Stimulated activated CD4-positive, alpha-beta T cell treated with anti-CD3 and anti-CD28 coated beads, Interleukin-1b, Interleukin-23, amount 100 ng/mL, for 24 hours (primary cell): ENCODE data around the gene NAA16.

Source experiments
- DNase-seq, 4 experiments: peaks; one replicate each; pipeline ENCODE4 v3.0.0-alpha.2; 2020; ENCODE audit warnings: low read depth in 4 of 4, low spot score in 1 of 4

Gene NAA16

DNA sequence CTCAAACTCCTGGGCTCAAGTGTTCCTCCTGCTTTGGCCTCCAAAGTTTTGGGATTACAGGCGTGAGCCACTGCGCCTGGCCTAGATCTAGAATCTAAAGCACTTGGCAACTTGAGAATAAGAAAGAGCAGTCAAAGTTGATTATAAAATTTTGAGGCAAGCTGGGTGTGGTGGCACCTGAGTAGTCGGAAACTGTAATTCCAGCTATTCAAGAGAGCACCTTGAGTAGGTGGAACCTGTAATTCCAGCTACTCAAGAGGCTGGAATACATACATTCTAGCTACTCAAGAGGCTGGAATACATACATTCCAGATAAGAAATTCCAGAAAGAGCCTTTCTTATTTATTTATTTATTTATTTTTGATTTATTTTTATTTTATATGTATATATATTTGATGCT is 8.3 kb upstream of the NAA16 start:
- no peak for DNase-seq

GRCh38 chr13:41304551-41304950 is 6.5 kb upstream of the NAA16 start:
- no peak for DNase-seq

GRCh38 chr13:41306271-41307145 is 4.6 kb upstream of the NAA16 start:
- DNase-seq = no peak

- no peak for DNase-seq
These were observed 3.0 kb upstream of the NAA16 start for GRCh38 chr13:41307884-41308640.

DNA sequence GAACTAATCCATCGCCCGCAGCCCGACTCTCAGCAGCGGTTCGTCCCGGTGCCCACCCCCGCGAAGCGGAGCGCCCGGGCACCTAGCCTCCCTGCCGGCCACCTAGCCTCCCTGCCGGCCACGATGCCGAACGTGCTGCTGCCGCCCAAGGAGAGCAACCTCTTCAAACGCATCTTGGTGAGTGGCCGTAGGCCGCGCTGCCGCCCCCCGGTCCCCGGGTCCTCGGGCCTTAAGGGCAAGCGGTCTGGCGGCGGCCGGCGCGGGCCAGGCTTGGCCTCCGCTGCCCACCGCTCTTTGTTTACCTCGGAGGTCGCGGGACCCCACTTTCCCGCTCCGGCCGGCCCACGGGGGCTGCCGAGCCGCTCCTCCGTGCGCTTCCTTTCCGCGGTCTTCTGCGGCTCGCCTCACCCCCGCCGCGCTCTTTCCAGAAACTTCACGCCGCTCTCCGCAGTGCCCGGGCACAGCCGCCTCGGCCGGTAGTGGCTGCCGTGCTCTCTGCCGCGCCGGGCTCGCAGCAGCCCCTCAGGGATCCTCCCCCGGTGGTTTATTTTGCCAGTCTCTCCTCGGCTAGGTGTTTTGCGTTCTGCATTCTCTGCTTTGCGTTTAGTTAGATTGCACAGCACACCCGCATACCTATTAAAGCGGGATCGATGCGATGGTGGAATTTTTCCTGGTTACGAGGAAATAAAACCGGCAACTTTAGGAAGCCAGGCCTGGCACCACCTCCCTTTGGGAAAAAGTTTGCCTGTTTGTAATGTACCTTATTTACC is 524 bp downstream of the NAA16 start:
- peak; percentile 15 to 48 (median 31) for DNase-seq

GRCh38 chr13:41312176-41312500 is 1.1 kb downstream of the NAA16 start:
- DNase-seq = no peak

DNA sequence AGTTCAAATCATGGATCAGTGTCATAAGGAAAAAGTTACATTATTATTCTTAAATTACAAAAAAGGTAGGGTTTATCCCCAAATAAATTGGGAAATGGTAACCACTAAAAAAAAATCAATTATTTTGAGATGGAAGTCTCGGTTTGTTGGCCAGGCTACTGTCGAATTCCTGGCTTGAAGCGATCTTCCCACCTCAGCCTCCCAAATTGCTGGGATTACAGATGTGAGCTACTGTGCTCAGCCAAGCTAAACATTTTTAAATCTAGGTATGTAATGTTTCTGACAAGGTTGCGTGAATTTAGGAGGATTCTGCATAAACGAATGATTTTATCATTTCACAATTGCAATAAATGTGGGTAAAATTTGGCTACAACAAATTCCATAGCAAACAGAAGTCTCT is 2.0 kb downstream of the NAA16 start:
- DNase-seq = no peak

DNA sequence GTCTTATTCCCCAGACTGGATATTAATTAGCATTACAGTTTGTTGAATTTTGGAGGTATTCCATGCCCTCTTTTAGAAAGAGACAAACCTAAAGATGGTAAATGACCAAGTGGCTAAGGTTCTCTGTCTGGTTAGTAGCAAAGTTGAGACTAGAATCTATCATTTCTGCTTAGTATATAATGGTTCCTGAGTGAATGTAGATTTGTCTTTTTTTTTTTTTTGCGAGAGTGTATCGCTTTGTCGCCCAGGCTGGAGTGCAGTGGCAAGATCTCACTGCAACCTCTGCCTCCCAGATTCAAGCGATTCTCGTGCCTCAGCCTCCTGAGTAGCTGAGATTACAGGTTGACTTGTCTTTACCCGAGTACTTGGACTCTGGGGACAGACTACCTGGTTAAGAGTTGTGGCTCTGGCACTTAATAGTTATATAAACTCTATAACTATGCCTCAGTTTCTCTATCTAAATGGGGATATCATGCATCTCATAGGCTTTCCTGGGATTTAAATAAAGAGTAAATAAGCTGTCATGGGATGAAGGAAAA is 2.7 kb downstream of the NAA16 start:
- no peak for DNase-seq

- no peak for DNase-seq
These were observed 4.5 kb downstream of the NAA16 start for GRCh38 chr13:41315443-41316047.

GRCh38 chr13:41317243-41317642 is 6.2 kb downstream of the NAA16 start:
- DNase-seq = no peak

DNA sequence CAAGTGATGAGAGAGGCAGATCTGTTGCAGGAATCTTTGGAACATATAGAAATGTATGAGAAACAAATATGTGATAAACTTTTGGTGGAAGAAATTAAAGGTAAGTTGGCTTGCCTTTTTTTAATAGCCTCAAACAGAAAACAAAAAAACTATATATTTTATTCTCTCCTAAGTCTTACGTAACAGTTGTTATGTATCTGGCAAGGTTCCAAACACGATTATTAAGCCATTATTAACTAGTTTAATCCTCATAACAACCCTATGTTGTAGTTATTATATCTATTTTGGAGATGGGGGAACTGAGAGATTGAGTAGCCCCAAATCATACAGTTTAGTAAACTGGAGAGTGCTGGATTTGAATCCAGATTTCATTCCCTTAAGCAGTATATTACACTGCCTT is 14.7 kb downstream of the NAA16 start:
- DNase-seq = no peak

DNA sequence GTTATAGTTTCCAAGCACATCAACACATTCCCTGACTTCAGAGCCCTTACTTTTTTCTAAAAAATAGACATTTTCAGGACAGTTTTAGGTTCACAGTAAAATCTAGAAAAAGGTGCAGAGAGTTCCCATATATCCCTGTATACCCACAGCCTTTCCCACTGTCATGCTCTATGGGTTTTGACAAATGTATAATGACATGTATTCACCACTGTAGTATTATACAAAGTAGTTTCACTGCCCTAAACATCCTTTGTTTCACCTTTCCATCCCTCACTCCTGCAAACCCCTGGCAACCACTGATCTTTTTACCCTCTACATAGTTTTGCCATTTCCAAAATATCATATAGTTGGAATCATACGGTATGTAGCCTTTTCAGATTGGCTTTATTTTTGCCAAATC is 15.6 kb downstream of the NAA16 start:
- DNase-seq = no peak

- no peak for DNase-seq
These were observed 17.1 kb downstream of the NAA16 start for GRCh38 chr13:41327994-41328790.

- no peak for DNase-seq
These were observed 21.8 kb downstream of the NAA16 start for GRCh38 chr13:41332829-41333228.

- no peak for DNase-seq
These were observed 23.7 kb downstream of the NAA16 start for GRCh38 chr13:41334810-41335209.

DNA sequence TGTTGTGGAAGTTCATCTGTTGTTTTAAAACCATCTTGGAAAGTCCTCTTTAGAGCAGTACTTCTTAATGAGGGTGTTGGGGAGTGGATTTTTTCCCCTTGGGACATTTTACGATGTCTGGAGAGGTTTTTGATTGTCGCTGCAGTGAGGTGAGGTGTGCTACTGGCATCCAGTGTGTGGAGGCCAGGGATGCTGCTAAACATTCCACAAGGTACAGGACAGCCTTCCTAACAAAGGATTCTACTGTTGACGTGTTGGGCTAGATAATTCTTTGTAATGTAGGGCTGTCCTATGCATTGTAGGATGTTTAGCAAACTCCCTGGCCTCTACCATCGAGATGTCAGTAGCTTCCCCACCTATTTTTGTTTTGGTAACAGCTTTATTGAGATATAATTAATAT is 33.3 kb downstream of the NAA16 start:
- DNase-seq = no peak

- DNase-seq = no peak
These were observed 34.3 kb downstream of the NAA16 start for GRCh38 chr13:41345165-41345913.

- no peak for DNase-seq
These were observed 35.0 kb downstream of the NAA16 start for GRCh38 chr13:41345914-41346589.
